Measurements from ENCODE around the gene NRN1L. TPM values are rescaled to one million over a fixed set of nuclear protein-coding genes. Genes with fewer than 3 reads are reported as not detected.
"Not testable (repeated sequence)": the region's sequence is repeated elsewhere in the genome, so short reads cannot be mapped to it uniquely, and the experiment has no call there.

Gene NRN1L
- total RNA-seq, 3 donors from 2014 or later (not counting 1 experiment from before 2014, with no cell fraction given): 0.70 to 1.3 TPM; not detected in 1

GRCh38 chr16:67861877-67862276 is 22.8 kb upstream of the NRN1L start:
- peaks cover 2% of the 10 kb centered on the region for H3K36me3 ChIP-seq (ENCODE audit: control insufficient read depth, insufficient read depth, low read length)
- no peaks in the 10 kb centered on the region for H3K27me3 ChIP-seq (ENCODE audit: control insufficient read depth, insufficient read depth, low read length)
- DNase-seq: no peak
- Mint-ChIP-seq H3K4me3 (no peak overlapping the region), H3K9me3 (no peaks in the 10 kb centered on the region), H3K4me1 (peaks cover 29 to 34% of the 10 kb centered on the region in 2 donors), H3K36me3 (no peaks in the 10 kb centered on the region), H3K27me3 (ENCODE audit: low read depth in 2 of 2) (no peaks in the 10 kb centered on the region), H3K27ac (peak overlapping the region; percentile 15 to 65)
- intact Hi-C loops (cut with micrococcal nuclease): no loop called here
- WGBS (ENCODE audit: insufficient coverage): 92% methylated on average over 6 of the region's 6 CpGs
- H3K4me3 ChIP-seq (ENCODE audit: low read length): no peak overlapping the region
- H3K9me3 ChIP-seq (ENCODE audit: control insufficient read depth, insufficient read depth, low read length): no peaks in the 10 kb centered on the region
- H3K4me1 ChIP-seq (ENCODE audit: control insufficient read depth, insufficient read depth, low read length): peaks cover 22% of the 10 kb centered on the region
- ATAC-seq: no peak
- TF ChIP-seq CTCF (IDR thresholded peaks at IDR 0.05): no peak
- H3K27ac ChIP-seq (ENCODE audit: low read length): no peak overlapping the region

- TF ChIP-seq CTCF (IDR thresholded peaks at IDR 0.05): no peak
- Mint-ChIP-seq H3K36me3 (no peaks in the 10 kb centered on the region), H3K4me1 (peaks cover 19 to 24% of the 10 kb centered on the region in 2 donors), H3K9me3 (no peaks in the 10 kb centered on the region), H3K27ac (no peak overlapping the region), H3K4me3 (no peak overlapping the region), H3K27me3 (ENCODE audit: low read depth in 2 of 2) (no peaks in the 10 kb centered on the region)
- Histone ChIP-seq H3K27ac (ENCODE audit: low read length) (no peak overlapping the region), H3K27me3 (ENCODE audit: control insufficient read depth, insufficient read depth, low read length) (no peaks in the 10 kb centered on the region), H3K4me3 (ENCODE audit: low read length) (no peak overlapping the region), H3K36me3 (ENCODE audit: control insufficient read depth, insufficient read depth, low read length) (peaks cover 6% of the 10 kb centered on the region), H3K9me3 (ENCODE audit: control insufficient read depth, insufficient read depth, low read length) (no peaks in the 10 kb centered on the region), H3K4me1 (ENCODE audit: control insufficient read depth, insufficient read depth, low read length) (peaks cover 11% of the 10 kb centered on the region)
- intact Hi-C loops (cut with micrococcal nuclease): no loop called here
- DNase-seq (no peak), ATAC-seq (no peak)
- 97% methylated on average over 11 of the region's 11 CpGs for WGBS (ENCODE audit: insufficient coverage)
These were observed 21.8 kb upstream of the NRN1L start for GRCh38 chr16:67862623-67863583.

- H3K27ac ChIP-seq (ENCODE audit: low read length); H3K27ac Mint-ChIP-seq; H3K36me3 Mint-ChIP-seq; H3K4me1 ChIP-seq (ENCODE audit: control insufficient read depth, insufficient read depth, low read length); H3K27me3 ChIP-seq (ENCODE audit: control insufficient read depth, insufficient read depth, low read length); H3K36me3 ChIP-seq (ENCODE audit: control insufficient read depth, insufficient read depth, low read length); H3K9me3 ChIP-seq (ENCODE audit: control insufficient read depth, insufficient read depth, low read length); DNase-seq; H3K27me3 Mint-ChIP-seq (ENCODE audit: low read depth in 2 of 2); H3K9me3 Mint-ChIP-seq; H3K4me3 Mint-ChIP-seq; H3K4me3 ChIP-seq (ENCODE audit: low read length); ATAC-seq: not testable (repeated sequence)
- intact Hi-C loops (cut with micrococcal nuclease): loop anchor here (2.0 kb wide), 1 partner anchor 47 kb away; no protein-coding TSS in a partner anchor
- peaks cover 11 to 13% of the 10 kb centered on the region in 2 donors for H3K4me1 Mint-ChIP-seq
- WGBS (ENCODE audit: insufficient coverage): 91% methylated on average over 5 of the region's 6 CpGs
These were observed 20.6 kb upstream of the NRN1L start for GRCh38 chr16:67864044-67864443.

DNA sequence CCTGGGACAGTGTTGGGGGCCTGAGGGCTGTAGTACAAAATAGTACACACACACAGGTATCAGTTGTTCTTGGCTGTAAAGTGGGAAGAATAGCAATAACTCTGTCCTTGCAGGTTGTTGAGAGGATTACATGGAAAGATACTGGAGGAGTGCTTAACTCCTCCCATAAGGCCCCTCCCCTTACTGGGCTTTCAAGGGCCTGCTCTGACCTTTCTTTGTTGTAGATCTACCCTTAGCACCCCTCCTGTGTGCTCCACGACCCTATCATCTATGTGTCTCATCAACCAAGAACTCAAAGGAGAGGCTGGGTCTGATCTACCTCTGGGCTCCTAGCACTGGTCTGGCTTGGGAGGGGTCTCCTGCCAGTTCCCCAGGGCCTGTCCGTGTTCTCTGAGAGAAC is 20.1 kb upstream of the NRN1L start:
- Mint-ChIP-seq H3K27me3 (ENCODE audit: low read depth in 2 of 2) (no peaks in the 10 kb centered on the region), H3K4me3 (no peak overlapping the region), H3K9me3 (no peaks in the 10 kb centered on the region), H3K36me3 (no peaks in the 10 kb centered on the region), H3K4me1 (peaks cover 11 to 13% of the 10 kb centered on the region in 2 donors), H3K27ac (no peak overlapping the region)
- DNase-seq: no peak
- no peaks in the 10 kb centered on the region for H3K4me1 ChIP-seq (ENCODE audit: control insufficient read depth, insufficient read depth, low read length)
- H3K9me3 ChIP-seq (ENCODE audit: control insufficient read depth, insufficient read depth, low read length): no peaks in the 10 kb centered on the region
- H3K27me3 ChIP-seq (ENCODE audit: control insufficient read depth, insufficient read depth, low read length): no peaks in the 10 kb centered on the region
- peaks cover 9% of the 10 kb centered on the region for H3K36me3 ChIP-seq (ENCODE audit: control insufficient read depth, insufficient read depth, low read length)
- no peak overlapping the region for H3K27ac ChIP-seq (ENCODE audit: low read length)
- no peak overlapping the region for H3K4me3 ChIP-seq (ENCODE audit: low read length)
- WGBS (ENCODE audit: insufficient coverage): 93% methylated on average over 2 of the region's 2 CpGs
- no peak for TF ChIP-seq CTCF (IDR thresholded peaks at IDR 0.05)
- intact Hi-C loops (cut with micrococcal nuclease): loop anchor here (2.0 kb wide), 1 partner anchor 48 kb away; no protein-coding TSS in a partner anchor
- ATAC-seq: no peak
